Astrocyte (in vitro differentiated cells and primary cell): ENCODE data around the gene AMN. TPM values are rescaled to one million over a fixed set of nuclear protein-coding genes. Genes with fewer than 3 reads are reported as not detected.

Experiments used
- DNase-seq: peaks from one replicate; pipeline ENCODE4 v3.0.0-alpha.2; 2010; ENCODE audit warnings: low read depth
- FAIRE-seq: peaks from 2 replicates; lab custom pipeline; 2011; peaks lifted over from hg19 to GRCh38; lab: Jason Lieb, UNC
- H2AFZ ChIP-seq: 2 replicates; pipeline ENCODE4 v1.6.0; 2012; ENCODE audit warnings: low read depth, low read length, inconsistent platforms
- H3K27ac ChIP-seq: 2 replicates; pipeline ENCODE4 v1.5.1; 2011; ENCODE audit warnings: low read depth, low read length, inconsistent platforms
- H3K27me3 ChIP-seq: 2 replicates; pipeline ENCODE4 v1.6.0; 2011; ENCODE audit warnings: low read length, inconsistent platforms; ENCODE audit not compliant: insufficient read depth
- H3K36me3 ChIP-seq: 2 replicates; pipeline ENCODE4 v1.5.1; 2011; ENCODE audit warnings: low read length, inconsistent platforms; ENCODE audit not compliant: insufficient read depth
- H3K4me1 ChIP-seq: 2 replicates; pipeline ENCODE4 v1.5.1; 2011; ENCODE audit warnings: low read length, inconsistent platforms; ENCODE audit not compliant: insufficient read depth
- H3K4me2 ChIP-seq: 2 replicates; pipeline ENCODE4 v1.6.0; 2012; ENCODE audit warnings: low read length, inconsistent platforms
- H3K4me3 ChIP-seq: 2 replicates; pipeline ENCODE4 v1.5.1; 2011; ENCODE audit warnings: low read depth, mild to moderate bottlenecking, low read length, inconsistent platforms; ENCODE audit not compliant: insufficient read depth
- H3K79me2 ChIP-seq: 2 replicates; pipeline ENCODE4 v1.6.0; 2012; ENCODE audit warnings: mild to moderate bottlenecking, low read length, inconsistent platforms; ENCODE audit not compliant: insufficient read depth
- H3K9ac ChIP-seq: 2 replicates; pipeline ENCODE4 v1.6.0; 2012; ENCODE audit warnings: mild to moderate bottlenecking, low read length, inconsistent platforms
- H3K9me3 ChIP-seq: 2 replicates; pipeline ENCODE4 v1.5.1; 2012; ENCODE audit warnings: low read depth, mild to moderate bottlenecking, low read length, inconsistent platforms; ENCODE audit not compliant: insufficient read depth
- H4K20me1 ChIP-seq: 2 replicates; pipeline ENCODE4 v1.6.0; 2012; ENCODE audit warnings: low read length, inconsistent platforms; ENCODE audit not compliant: insufficient read depth
- H3K27ac Mint-ChIP-seq: one replicate; pipeline ENCODE4 v1.8.0; 2021; ENCODE audit warnings: mild to moderate bottlenecking, mixed read lengths; ENCODE audit not compliant: unreplicated experiment
- H3K27me3 Mint-ChIP-seq: one replicate; pipeline ENCODE4 v1.8.0; 2021; ENCODE audit warnings: low read depth, mixed read lengths; ENCODE audit not compliant: unreplicated experiment
- H3K36me3 Mint-ChIP-seq: one replicate; pipeline ENCODE4 v1.8.0; 2021; ENCODE audit warnings: low read depth, mixed read lengths; ENCODE audit not compliant: unreplicated experiment
- H3K4me1 Mint-ChIP-seq: one replicate; pipeline ENCODE4 v1.8.0; 2021; ENCODE audit warnings: low read depth, mixed read lengths; ENCODE audit not compliant: unreplicated experiment
- H3K4me3 Mint-ChIP-seq: one replicate; pipeline ENCODE4 v1.8.0; 2021; ENCODE audit warnings: mild to moderate bottlenecking, moderate library complexity, mixed read lengths; ENCODE audit not compliant: unreplicated experiment
- H3K9me3 Mint-ChIP-seq: one replicate; pipeline ENCODE4 v1.8.0; 2021; ENCODE audit warnings: mild to moderate bottlenecking, mixed read lengths; ENCODE audit not compliant: unreplicated experiment
- CTCF ChIP-seq: IDR thresholded peaks from 2 replicates; pipeline ENCODE4 v1.5.1; 2011; ENCODE audit warnings: low read depth, mild to moderate bottlenecking, inconsistent platforms, low read length, moderate library complexity; ENCODE audit not compliant: insufficient read depth
- EZH2 ChIP-seq: IDR thresholded peaks from 2 replicates; pipeline ENCODE4 v1.6.1; 2012; ENCODE audit warnings: mild to moderate bottlenecking, low read length, inconsistent platforms; ENCODE audit not compliant: insufficient read depth
- total RNA-seq: library from RNA; stranded (reverse); gene quantifications from 2 replicates; pipeline ENCODE4 v1.2.1, GENCODE V29; 2021

AMN gene
- total RNA-seq, 1 donor from 2014 or later, result 2.0 TPM

GRCh38 chr14:102911991-102912761, 10.3 kb upstream of the AMN start:
- H3K27ac Mint-ChIP-seq, result no peak overlapping the region
- no peak overlapping the region for H2AFZ ChIP-seq

GRCh38 chr14:102913341-102914211, 8.9 kb upstream of the AMN start:
- Histone ChIP-seq H3K79me2 (no peaks in the 10 kb centered on the region), H3K9ac (no peak overlapping the region), H4K20me1 (peaks cover 5% of the 10 kb centered on the region), H2AFZ (no peak overlapping the region), H3K27me3 (no peaks in the 10 kb centered on the region), H3K27ac (no peak overlapping the region), H3K4me3 (no peak overlapping the region), H3K9me3 (no peaks in the 10 kb centered on the region), H3K4me2 (no peak overlapping the region), H3K36me3 (no peaks in the 10 kb centered on the region), H3K4me1 (no peaks in the 10 kb centered on the region)
- TF ChIP-seq CTCF (no peak), EZH2 (no peak)
- Mint-ChIP-seq H3K4me1 (no peaks in the 10 kb centered on the region), H3K27ac (no peak overlapping the region), H3K27me3 (peaks cover 3% of the 10 kb centered on the region), H3K9me3 (no peaks in the 10 kb centered on the region), H3K36me3 (peaks cover 10% of the 10 kb centered on the region), H3K4me3 (no peak overlapping the region)
- DNase-seq (no peak), FAIRE-seq (no peak)

More at GRCh38 chr14:102911991-102912761, 10.3 kb upstream of the AMN start:
- Histone ChIP-seq H3K9ac (no peak overlapping the region), H3K4me2 (no peak overlapping the region), H3K36me3 (no peaks in the 10 kb centered on the region), H3K27ac (no peak overlapping the region), H3K27me3 (no peaks in the 10 kb centered on the region), H3K9me3 (no peaks in the 10 kb centered on the region), H3K4me1 (no peaks in the 10 kb centered on the region), H3K4me3 (no peak overlapping the region), H4K20me1 (peaks cover 5% of the 10 kb centered on the region), H3K79me2 (no peaks in the 10 kb centered on the region)
- Mint-ChIP-seq H3K9me3 (no peaks in the 10 kb centered on the region), H3K4me3 (no peak overlapping the region), H3K4me1 (no peaks in the 10 kb centered on the region), H3K27me3 (peaks cover 3% of the 10 kb centered on the region), H3K36me3 (peaks cover 10% of the 10 kb centered on the region)
- TF ChIP-seq CTCF (no peak), EZH2 (no peak)
- no peak for FAIRE-seq
- DNase-seq, result no peak
